NCI-H1105 (cell line): ENCODE results near the gene ANKDD1B.

Source experiments
- DNase-seq: peaks from one replicate; lab custom pipeline; 2025; lab: John Stamatoyannopoulos, UW

ANKDD1B gene

GRCh38 chr5:75707911-75708509 is 96.8 kb downstream of the ANKDD1B start:
- DNase-seq = no peak

- DNase-seq = no peak
Measured at GRCh38 chr5:75710637-75711036, 99.4 kb downstream of the ANKDD1B start.

- no peak for DNase-seq
Measured at GRCh38 chr5:75711151-75711550, 99.9 kb downstream of the ANKDD1B start.

GRCh38 chr5:75712091-75712490 is 100.8 kb downstream of the ANKDD1B start:
- no peak for DNase-seq

GRCh38 chr5:75716715-75717081 is 105.4 kb downstream of the ANKDD1B start:
- DNase-seq = no peak

- DNase-seq = peak; percentile 89
Measured at GRCh38 chr5:75717082-75717922, 106.0 kb downstream of the ANKDD1B start, which contains the start of gene POC5. Gene POC5, minus strand, starts transcription at chr5:75717437. Its CDS starts 4,500 bp downstream, at chr5:75712937.

- no peak for DNase-seq
Measured at GRCh38 chr5:75720882-75721281, 109.6 kb downstream of the ANKDD1B start.
